ENCODE measurements around the gene VPS8.

VPS8 gene

DNA sequence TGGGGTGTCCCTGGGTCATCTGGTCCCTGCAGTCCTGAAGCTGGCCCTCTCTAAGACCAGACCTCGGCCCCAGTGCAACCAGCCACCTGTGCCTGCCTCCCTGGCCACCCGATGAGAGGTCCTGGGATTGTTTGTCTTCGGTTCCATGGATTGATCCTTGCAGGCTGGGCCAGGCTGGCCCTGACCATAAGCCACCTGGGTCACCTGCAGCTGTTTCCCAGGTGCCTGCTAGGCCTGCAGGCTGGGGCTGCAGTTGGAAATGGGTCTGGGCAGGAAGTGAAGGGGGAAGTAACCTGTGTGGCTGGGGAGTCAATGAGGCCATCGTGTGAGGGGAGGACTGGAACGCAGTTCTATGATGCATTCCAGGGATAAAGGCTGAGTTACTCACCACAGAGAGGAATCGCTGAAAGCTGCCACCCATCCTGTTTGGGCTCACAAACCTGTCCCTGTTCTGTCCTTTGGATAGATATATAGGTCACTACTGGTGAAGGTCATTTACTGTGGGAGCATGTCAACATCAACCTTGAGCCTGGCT, 30.9 kb upstream of the VPS8 start:
- DNase-seq (ENCODE audit: low spot score), result no peak

DNA sequence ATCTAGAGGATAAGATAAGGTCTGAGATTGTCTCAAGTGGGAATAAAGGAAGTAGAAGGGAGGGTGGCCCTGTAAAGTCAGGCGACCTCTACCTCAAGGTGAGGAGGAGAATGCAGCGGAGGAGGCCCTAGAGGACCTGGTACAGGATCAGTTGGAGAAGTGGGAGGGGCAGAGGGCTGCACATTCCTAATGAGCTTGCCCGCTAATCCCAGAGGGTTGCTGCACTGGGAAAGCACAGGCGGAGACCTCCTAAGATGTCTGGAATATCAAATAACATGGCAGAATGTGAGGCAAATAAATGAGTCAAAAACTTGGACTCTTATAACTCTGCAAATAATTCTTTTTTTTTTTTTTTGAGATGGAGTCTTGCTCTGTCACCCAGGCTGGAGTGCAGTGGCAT, 30.2 kb upstream of the VPS8 start:
- no peak for DNase-seq (ENCODE audit: low spot score)

DNA sequence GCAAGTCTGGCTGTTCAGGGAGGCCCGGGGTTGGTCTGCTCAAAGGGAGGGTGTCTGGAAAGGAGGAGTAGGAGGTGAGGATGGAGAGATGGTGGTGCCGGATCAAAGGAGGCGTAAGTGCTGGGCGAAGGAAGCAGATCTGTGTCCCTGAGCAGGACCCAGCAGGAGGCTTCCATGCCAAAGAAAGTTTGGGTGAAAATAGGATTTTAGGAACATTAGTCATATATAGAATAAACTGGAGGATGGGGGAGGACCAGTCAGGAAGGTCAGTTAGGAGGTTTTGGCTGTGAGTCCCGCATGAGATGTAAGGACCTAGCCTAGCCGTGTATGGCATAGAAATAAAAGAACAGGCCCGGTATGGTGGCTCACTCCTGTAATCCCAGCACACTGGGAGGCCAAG, 28.6 kb upstream of the VPS8 start:
- no peak for DNase-seq (ENCODE audit: low spot score)

DNA sequence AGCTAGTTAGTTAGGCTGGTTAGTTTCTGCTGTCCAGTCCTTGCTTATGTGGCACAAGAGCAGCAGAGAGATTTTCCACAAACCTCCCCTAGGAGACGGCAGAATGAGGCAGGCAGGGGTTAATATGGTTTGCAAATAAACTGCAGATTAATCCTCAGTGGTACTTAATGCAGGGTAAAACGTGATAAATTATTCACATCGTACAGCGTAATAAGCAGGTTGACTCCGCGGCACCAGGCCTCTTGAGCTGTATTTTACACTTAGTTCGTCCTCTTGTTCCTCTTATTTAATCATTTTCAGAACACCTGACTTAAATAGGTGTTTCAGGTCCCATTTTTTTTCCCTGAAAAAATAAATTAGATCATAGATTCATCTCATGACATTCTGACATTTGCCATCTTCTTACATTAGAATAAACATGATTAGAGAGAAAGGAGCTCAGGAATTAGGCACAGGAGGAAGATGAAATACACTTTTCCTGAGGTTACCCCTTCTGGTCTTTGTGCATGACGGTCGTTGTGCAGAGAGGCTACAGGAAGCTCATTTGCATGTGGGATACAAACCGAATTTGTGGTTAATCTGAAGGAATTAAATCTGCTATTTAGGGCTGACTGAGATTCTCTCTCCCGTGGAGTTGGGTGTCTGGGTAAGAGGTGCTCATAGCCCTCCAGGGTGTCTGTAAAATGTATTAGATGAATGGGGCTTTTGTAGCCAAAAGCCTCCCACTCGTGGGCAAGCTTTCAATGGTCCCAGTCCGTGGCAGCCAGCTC, 27.1 kb upstream of the VPS8 start:
- no peak for DNase-seq (ENCODE audit: low spot score)

DNA sequence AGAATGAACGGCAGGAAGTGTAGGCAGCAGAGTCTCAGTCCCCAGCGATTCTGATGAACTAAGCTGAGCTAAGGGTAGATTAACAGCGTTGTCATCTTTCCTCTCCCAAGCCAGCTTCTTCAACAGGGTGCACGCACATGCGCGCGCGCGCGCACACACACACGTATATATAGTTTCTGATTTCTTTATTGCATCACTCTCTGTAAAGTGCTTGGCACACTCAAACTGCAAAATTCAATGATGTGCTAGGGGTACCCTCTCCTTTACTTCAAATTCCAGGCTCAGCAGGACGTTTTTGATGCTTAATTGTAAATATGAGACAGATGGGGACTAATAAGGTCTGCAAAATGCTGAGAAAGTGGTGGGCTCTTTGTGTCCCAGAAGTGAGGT, 26.1 kb upstream of the VPS8 start:
- DNase-seq (ENCODE audit: low spot score), result no peak

DNA sequence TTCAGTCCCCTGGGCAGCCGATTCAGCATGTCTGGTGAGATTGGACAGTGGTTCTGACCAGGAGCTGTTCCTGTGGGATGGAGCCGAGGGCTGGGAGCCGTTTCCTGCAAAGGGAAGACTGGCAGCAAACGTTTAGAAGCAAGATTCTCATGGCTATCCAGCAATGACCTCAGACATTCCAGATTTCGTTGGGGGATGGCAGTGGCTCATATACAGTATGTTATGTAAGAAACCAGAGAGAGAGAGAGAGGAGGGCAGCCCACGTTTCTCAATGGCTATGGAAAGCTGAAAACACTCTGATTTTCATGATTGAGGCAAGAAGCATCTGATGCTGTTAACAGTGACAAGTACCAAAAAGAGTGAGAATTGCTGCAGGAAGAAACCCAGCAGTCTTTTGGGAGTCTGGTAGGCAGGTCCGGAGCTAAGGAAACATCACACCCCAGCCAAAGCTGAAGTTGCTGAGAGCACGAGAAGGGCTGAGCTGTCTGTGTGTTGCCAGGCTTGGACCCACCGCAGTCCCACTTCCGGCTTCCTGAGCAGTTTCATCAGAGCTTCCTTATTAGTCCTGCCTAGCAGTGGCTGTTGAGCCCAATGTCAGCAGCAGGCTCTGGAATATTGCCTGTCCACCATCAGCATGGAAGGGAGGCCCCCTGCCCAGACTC, 25.6 kb upstream of the VPS8 start:
- DNase-seq (ENCODE audit: low spot score), result no peak

DNA sequence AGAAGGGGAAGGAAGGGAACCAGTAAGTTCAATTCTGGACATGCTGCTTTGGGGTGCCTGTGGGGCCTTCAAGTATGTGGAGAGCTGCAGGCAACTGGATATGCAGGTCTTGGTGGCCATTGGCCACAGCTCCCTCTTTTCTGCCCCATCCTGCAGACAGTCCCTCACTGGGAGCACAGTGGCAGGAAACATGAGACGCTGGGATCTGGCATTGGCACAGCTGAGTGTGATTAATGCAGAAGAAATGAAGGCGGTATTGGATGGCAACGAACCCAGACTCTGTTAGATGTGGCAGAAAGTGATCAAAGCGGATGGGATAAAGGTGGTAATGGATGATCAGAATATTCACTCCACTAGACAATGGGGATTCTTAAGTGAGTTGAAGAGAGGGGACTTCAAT, 23.2 kb upstream of the VPS8 start:
- no peak for DNase-seq (ENCODE audit: low spot score)

DNA sequence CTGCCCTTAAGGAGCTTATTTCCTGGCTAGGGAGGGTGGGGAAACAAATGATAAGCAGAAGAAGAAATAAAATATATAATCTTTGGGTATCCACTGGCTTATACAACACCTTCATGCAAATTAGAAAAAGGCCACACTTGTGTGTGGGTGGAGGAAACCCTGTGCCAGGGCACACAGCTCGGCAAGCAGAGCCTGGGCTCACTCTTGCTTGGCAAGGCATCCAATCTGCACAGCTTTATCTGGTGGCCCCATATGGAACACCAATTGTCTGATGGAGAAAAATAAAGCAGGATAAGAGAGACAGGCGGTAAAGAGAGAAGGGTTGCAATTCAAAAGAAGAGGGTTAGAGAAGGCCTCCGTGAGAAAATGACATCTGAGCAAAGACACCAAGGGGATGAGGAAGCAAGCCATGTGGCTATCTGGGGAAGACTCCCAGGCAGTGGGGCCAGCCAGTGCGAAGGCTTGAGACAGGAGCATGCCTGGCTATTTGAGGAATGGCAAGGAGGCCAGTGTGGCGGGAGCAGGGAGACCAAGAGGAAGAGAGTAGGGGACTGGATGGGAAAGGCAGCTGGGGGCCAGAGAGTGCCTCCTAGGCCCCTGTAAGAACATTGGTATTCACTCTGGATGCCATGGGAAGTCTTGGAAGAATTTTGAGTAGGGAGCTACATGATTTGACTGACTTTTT, 22.5 kb upstream of the VPS8 start:
- no peak for DNase-seq (ENCODE audit: low spot score)

DNA sequence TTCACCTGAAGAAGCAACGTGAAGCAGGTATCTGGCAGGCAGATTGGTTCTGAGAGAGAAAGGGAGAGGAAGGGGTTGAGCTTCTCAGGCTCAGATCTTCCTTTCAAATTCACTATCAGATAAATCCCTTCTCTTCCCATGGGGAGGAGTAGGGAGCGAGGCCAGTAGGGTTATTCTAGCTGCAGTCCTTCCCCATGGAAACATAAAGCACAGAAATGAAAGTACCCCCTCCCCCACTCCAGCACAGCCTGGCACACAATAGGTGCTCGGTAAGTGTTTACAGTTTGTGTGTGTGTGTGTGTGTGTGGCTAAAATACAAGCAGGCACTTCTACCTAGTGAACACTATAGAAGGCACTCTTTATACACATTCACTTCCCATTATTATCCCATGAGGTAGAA, 20.8 kb upstream of the VPS8 start:
- DNase-seq (ENCODE audit: low spot score), result no peak

DNA sequence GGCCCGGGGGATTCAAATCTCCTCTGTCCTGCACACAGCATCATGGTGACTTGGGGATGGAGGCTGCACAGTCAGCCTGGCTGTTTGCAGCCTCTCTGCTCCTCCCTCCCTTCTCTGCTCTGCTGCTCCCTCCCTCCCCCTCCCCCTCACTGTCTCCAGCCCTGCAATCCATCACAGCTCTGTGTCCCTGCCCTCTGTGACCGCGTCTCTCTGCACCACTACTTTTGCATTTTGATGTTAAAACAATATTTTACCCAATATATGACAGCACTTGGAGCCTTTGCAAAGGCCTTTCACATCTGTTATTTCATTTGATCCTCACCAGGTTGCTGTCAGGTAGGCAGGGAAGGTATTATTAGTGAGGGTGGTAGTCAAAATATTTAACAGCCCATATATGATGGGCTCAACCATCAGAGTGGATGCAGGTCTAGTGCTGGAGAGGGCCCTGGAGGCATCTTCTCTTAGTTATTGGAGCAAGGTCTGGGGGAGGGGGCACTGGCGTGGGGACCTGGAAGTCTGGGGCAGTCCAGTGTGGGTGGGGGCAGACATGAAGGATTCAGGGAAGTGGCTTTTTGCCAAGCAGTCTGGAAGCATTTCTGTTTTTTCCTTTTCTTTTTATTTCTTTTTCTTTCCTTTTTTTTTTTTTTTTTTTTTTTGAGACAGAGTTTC, 16.3 kb upstream of the VPS8 start:
- DNase-seq (ENCODE audit: low spot score), result peak; percentile 64

DNA sequence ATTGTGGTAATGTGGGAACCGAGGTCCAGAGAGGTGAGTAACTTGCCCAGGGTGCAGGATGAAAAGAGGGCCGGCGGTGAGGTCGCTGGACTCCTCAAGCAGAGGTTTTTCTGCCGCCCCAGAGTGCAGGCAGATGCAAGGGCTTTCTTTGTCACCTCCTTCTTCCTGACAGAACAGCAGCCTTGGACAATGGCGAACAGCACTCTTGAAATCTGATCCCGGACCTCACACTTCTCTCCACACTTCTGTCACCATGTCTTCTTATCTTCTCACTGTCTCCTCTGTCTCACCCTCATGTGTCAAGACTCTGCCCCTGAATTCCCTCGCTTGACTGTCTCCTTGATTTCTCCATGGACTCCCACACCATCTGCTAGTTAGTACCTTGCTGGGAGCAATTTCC, 15.4 kb upstream of the VPS8 start:
- DNase-seq (ENCODE audit: low spot score), result no peak

DNA sequence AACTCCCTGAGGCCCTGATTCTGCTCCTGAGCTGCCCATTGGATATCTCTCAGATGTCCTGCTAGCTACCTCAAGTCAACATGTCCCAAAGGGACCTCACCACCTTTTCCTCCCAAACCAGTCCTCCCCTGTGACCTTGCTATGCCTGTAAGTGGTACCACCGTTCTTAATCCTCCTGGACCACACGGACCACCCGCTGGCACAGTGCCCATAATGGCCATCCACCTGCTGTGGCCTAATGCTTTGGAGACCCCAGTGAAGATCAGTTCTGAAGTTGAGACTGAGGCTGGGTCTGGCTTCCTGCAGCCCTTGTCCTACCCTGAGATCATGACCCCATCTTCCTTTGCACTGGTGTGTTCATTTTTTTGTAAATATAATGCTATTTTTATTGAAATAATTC, 15.0 kb upstream of the VPS8 start:
- no peak for DNase-seq (ENCODE audit: low spot score)

DNA sequence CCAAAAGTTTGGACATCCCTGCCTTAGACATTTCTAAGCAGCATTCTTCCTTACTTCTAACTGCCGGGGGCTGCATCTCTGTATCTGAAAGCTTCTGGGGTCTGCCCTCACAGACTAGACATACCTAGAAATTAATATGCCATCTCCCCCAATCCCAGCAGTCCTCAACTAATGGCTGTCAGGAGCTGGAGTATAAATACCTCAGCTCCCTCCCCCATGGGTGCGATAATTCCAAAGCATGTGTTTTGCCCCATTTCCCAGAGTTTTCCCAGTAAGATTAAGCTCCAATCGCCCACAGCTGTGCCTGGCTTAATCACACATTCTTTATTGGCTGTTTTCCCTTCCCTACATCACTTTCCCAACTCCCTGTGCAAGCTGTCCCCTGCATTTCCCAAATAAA, 13.8 kb upstream of the VPS8 start:
- no peak for DNase-seq (ENCODE audit: low spot score)

DNA sequence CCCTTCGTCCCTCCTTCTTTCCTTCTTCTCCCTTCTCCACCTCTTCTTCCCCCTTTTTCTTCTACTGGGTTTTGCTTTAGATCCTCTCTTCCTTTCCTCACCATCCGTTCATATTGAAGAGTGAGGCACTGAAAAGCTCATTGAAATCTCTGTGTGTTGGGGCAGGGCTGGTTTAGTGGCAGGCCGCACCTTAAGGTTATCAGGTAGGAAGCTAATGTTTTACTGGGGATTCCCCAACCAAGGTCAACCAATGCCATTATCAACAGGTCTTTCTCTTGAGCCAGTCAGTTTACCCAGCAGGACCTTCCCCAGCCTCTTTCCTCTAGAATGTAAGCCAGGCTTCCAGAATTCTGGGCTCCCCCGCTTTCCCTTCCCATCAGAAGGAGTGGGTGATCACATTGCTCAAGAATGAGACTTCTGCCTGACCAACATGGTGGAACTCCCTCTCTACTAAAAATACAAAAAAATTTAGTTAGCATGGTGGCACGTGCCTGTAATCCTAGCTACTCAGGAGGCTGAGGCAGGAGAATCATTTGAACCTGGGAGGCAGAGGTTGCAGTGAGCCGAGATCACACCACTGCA, 11.5 kb upstream of the VPS8 start:
- no peak for DNase-seq (ENCODE audit: low spot score)

DNA sequence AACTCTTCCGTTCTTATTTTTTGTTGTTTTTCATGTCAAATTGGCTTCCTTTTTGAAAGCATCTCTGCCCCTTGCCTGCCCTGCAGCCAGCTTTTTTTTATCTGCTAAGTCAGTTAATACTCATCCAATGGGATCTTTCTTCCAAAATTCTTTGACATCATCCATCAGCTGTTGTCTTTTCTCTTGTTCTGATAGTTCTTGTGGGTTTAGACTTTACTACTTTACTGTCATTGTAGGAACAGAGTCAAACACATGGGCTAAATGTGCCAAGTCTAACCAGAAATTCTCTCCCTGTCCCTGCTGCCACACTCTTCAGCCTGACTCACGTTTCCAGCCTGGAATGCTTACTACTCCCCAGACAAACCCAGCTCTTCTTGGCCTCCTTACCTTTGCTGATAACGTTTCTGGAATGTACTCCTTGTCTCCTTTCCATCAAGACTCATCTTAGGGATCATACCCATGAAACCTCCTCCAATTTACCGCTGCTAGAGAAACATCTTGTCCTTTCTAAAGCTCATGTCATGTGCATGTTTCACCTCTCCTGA, 10.7 kb upstream of the VPS8 start:
- DNase-seq (ENCODE audit: low spot score), result no peak

DNA sequence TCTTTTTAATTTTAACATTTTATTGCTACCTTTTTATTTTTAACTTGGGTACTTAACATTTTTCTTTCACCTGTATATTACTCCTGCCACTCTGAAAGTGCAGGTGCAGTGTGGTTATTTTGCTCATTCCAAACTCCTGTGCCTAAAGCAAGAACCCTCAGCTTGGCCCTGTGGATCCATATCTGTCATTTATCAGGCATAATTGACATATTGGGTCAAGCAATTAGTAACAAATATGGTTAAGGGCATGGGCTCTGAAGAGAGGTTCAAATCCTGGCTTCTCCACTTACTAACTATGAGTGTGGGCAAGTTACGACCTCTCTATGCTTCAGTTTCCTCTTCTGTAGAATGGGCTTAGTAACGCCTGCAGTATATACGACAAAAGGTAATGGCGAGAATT, 9.8 kb upstream of the VPS8 start:
- no peak for DNase-seq (ENCODE audit: low spot score)

DNA sequence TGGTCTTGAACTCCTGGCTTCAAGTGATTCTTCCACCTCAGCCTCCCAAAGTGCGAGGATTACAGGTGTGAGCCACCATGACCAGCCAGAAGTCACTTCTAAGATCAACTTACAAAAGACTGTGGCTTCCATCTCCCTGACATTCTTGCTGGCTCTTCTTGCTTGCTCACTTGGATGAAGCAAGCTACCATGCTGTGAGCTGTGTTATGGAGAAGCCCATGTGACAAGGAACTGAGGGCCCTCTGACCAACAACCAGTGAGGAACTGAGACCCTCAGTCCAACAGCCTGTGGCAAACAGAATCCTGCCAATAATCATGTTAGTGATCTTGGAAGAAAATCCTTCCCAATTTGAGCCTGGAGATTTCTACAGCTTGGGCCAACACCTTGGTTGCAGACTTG, 7.2 kb upstream of the VPS8 start:
- DNase-seq (ENCODE audit: low spot score), result no peak

DNA sequence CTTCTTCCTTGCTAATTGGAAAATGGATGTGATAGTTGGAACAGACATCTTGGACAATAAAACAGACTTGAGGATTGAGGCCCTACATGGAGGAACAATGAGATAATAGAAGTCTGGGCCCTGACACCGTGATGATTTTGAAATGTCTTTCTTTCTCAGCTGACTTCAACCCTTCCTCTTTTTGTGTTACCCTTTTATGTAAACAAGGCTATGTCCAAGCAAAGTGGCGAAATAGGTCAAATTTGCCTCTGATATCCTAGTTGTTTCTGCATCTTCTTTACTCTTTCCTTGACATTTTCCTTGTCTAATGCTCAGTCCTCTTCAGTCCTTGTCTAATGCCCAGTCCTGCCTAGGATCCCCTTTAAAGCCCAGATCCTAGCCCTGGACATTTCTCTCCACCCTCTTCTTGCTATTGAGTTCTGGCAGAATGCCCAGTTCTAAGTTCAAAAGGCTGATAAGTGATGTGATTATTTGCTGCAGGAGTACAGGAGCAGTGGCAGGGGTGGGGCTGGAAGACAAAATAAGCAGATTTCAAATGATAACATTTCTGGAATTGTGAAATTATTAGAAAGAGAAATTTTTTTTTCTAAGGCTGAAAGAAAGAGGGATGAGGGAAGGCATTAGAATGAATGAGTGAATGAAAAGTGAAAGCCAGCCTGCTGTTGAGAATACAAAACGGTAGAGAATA, 6.5 kb upstream of the VPS8 start:
- peak; percentile 55 for DNase-seq (ENCODE audit: low spot score)

DNA sequence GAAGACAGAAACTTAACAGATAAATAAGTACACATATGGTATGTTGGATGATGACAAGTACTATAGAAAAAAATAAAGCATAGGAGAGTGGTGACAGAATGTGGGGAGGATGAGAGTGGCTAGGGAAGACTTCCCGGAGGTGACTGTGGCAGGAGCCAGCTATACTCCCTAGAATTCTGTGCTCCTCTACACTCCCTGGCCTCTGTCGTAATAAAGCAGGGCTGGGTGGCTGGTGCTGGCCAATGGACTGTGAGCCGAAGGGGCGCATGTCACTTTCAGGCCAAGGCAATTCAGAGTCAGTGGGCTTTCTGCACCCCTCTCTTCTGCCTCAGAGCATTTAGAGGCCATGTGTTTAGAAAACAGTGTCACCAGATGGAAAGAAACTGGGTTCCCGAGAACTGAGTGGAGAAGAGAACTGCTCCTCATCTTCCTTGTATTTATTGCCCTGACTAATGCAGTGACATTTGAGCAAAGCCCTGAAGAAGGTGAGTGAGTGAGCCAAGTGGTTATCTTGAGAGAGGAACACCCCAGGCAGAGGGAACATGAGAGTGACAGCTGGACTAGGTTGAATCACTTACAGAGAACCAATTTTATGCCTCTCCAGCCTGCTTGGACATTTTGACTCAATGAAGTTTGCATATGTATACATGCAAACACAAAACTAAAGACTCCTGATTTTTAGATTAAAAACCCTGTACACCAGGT, 5.2 kb upstream of the VPS8 start:
- DNase-seq (ENCODE audit: low spot score), result no peak

DNA sequence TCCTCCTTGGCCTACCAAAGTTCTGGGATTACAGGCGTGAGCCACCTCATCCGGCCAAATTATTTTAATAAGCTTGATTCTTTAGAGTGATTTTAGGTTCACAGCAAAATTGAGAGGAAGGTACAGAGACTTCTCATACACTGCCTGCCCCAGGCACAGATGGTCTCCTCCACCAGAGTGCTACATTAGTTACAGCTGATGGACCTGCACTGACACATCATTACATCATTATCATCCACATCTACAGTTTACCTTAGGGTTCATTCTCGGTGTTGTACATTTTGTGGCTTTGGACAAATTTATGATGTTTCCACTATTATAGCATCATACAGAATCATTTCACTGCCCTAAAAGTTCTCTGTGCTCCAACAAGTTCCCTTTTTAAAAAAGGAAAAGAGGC, 4.4 kb upstream of the VPS8 start:
- no peak for DNase-seq (ENCODE audit: low spot score)
